NCI-H1436 treated with DMSO at 0.1 percent for 48 hours (cell line): ENCODE data around the gene MUTYH.

Source experiments
- DNase-seq: peaks from one replicate; lab custom pipeline; 2025; lab: John Stamatoyannopoulos, UW

Gene MUTYH

DNA sequence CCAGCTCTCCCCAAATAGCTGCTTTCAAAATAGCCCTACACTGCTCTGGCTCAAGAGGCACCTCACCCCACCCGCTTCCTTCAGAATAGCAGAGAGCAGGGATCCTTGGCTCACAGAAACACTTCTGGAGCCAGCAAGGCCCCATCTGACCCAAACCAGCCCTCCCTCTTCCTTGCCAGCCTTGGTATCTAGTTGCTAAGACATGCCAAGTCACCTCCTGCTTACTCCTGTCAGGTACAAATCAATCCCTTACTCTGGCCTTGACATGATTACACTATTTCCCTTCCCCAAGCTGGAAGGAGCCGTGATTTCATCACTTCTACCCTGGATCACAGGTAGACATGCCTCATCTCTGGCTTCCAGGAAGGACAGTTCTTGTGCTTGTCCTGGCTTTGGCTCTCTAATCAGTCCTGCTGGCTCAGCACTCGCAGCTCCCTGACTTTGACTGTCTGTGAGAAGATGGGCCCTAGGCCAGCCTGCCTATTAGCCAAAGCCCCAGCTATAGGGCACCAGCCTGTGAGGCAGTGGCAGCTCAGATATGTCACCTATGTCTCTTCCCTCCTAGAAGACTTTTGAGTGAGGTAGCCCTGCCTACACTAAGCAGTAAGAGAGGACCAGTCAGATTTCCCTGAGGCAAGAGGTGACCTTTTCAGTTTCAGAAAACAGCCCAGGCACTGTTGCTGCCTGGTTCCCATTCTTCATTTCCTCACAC lies 8.9 kb upstream of the MUTYH start:
- DNase-seq, result no peak

DNA sequence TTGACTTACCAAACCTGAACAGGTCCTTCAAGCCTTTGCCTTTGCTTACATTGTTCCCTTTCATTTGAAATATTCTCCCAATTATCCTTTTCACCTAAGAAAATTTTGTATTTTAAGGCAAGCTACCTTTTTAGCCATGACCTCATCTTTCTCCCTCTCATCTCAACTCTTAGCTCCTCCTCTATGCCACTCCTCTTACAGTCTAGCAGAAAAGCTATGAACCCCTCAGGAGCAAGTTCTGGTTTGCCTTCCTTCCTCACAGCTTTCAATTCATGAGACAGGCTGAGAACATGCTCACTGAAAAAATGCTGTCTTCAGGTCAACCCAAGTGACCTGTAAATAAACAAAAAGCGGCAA lies 8.3 kb upstream of the MUTYH start:
- DNase-seq, result no peak

- DNase-seq, result no peak
Measured at GRCh38 chr1:45348020-45348419, 7.8 kb upstream of the MUTYH start.

GRCh38 chr1:45346473-45346872 lies 6.2 kb upstream of the MUTYH start:
- DNase-seq, result no peak

DNA sequence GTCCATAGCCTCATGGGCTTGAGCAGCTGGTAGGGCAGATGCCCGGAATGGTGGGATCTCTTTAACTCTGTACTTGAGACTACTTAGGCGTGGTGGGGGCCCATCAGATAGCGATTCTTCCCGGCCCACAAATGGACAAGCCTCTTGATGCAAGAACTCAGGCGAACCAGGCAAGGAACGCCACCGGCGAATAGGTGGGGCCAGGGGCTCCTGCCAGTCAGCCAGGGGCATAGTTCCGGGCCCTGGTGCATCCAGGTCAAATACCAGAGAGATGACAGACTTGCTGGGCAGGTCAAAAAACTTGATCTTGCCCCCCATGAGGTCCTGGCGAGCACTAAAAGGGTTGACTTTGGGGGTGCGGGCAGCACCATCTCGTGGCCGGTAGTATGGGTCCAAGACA lies 4.8 kb upstream of the MUTYH start:
- no peak for DNase-seq

- no peak for DNase-seq
Measured at GRCh38 chr1:45344499-45344898, 4.3 kb upstream of the MUTYH start.

- DNase-seq, result no peak
Measured at GRCh38 chr1:45340816-45341466, 701 bp upstream of the MUTYH start.

- no peak for DNase-seq
Measured at GRCh38 chr1:45337630-45338325, 2.5 kb downstream of the MUTYH start.

DNA sequence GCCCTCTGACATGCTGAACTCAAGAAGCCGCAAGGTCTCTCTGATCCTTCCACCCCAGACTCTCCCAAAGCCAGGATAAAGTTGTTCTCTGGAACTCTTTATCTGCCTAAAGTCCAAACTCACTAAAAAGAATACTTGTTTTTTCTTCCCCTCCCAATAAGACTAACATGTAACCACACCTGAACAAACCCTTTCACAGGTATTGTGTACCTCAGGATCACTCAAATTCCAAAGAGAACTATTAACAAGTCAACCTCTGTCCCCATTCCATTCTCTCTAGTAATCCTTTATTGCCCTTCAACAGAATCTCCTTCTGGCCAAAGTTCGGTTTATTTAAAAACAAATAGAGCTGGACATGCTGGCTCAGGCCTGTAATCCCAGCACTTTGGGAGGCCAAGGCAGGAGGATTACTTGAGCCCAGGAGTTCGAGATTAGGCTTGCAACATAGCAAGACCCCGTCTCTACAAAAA lies 4.3 kb downstream of the MUTYH start:
- DNase-seq, result no peak

- no peak for DNase-seq
Measured at GRCh38 chr1:45334308-45335245, 5.7 kb downstream of the MUTYH start.

- DNase-seq, result no peak
Measured at GRCh38 chr1:45332346-45332720, 7.9 kb downstream of the MUTYH start.

DNA sequence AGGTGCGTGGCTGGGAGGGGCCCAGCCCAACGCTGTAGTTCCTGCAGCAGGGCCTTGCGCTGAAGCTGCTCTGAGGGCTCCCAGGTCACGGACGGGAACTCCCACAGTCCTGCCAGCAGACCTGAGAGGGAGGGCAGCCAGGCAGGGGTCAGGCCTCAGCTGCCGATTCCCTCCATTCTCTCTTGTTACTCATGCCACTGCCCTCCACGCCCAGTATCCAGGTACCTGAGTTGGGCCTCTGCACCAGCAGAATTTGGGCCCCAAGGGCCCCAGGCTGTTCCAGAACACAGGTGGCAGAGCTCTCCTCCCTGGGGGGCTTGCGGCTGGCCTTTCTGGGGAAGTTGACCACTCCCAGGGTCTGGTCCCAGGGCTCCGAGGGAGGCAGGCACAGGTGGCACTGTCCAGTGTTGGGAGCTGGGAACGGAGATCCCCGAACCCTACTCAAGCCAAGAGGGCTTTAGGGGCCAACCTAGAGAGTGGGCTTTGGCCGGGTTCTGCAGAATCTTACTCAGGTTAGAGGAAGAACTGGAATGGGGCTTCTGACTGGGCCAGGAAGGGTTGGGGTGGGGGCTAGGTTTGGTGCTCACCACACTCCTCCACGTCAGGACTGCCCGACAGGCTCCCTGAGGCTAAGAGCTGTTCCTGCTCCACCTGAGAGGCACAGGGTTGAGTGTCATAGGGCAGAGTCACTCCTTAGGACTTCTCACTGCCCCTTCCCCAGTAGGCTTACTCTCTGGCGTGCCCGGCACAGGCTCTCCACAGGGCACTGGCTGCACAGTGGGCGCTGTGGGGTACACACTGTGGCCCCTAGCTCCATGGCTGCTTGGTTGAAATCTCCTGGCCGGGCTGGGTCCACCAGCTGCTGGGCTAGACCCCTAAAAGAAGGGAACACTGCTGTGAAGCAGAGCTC lies 8.5 kb downstream of the MUTYH start:
- no peak for DNase-seq

DNA sequence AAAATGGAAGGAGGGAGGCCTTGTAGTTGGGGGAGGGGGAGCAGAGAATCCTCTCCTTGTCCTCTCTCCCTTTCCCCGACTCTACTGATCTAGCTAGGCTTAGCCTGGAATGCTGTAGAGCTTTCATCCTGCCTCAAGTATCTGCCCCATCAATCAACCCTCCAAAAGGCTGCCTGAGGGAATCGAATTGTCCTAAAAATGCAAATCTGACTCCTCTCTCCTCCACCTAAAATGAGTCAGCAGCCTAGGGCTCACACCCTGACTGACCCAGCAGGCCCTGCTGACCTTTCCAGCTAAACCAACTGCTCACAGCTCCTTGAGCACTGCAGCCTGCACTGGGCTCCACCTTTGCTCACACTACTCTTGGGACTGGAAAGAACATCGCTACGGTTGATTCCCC lies 10.8 kb downstream of the MUTYH start:
- no peak for DNase-seq

DNA sequence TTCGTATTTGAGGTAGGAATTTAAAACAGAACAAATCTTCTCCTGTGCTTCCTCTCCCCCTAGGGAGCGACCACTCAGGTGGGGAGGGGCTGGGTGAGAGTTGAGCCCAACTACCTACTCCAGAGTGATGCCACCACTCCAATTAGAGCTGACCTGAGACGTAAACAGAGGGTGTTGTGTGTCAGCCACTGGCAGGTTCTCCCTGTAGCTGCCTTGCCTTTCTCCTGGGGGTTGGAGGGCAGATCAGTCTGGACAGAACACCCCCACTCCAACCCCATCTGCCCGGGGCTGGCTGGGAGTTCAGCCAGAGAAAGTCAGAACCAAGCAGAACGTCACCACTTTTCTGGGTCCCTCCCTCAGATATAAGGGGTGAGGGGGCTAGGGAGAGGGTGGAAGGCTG lies 11.6 kb downstream of the MUTYH start:
- DNase-seq, result no peak

DNA sequence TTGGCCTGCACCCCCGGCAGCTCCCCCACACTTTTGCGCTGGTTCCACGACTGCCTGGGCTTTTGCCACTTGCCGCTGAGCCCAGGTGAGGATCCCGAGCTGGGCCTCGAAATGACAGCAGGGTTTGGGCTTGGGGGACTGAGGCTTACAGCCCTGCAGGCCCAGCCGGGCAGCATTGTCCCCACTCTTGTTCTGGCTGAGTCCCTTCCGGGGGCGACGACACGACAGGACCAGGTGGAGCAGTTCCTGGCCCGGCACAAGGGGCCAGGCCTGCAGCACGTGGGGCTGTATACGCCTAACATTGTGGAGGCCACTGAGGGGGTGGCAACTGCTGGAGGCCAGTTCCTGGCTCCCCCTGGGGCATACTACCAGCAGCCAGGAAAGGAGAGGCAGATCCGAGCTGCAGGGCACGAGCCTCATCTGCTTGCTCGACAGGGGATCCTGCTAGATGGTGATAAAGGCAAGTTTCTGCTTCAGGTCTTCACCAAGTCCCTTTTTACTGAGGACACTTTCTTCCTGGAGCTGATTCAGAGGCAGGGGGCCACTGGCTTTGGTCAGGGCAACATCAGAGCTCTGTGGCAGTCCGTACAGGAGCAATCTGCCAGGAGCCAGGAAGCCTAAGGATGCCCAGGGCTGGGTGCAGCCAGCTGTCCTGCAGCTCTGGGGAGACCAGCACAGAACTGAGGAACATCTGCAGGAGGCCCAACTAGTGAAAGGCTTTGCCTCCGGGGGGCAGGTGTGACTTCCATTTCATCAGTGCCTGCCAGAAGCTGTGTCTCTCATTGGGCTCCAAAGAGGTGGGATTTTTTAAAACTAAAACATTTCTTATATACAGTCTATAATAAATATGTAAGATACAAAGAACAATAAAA lies 12.4 kb downstream of the MUTYH start:
- no peak for DNase-seq

DNA sequence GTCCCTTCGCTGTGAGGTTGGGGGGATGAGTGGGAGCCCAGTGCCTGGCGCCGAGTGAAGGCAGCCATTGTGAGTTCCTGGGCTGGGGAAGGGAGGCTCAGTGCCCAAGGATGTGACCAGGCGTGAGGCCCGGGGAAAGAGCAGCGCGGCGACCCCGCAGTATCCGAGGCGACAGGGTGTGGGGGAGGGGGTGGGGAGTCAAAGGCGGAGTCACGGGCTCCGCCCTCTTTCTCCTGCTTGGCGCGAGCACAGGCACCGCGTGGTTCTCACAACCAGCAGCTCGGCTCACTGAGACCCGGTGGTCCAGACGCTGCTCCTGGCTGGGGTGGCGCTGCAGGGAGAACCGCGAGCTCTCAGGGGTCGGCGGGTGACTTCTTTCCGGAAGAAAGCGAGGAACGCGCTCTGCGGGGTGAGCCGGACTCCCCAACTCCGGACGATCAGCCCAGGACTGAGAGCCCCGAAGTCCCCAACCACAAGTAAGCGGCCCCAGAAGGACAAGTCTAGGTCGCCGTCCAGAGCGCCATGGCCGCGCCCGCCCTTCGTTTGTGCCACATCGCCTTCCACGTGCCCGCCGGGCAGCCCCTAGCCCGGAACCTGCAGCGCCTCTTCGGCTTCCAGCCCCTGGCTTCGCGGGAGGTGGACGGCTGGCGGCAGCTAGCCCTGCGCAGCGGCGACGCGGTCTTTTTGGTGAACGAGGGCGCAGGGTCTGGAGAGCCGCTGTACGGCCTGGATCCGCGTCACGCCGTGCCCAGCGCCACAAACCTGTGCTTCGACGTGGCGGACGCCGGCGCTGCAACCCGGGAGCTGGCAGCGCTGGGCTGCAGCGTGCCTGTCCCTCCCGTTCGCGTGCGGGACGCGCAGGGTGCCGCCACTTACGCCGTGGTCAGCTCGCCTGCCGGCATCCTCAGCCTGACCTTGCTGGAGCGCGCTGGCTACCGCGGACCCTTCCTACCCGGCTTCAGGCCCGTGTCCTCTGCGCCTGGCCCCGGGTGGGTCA lies 13.3 kb downstream of the MUTYH start, which contains the start of gene HPDL:
TSS of gene HPDL (plus strand) at position 269 of the 997 bp plus-strand sequence. CDS start at position 523, 254 bp downstream.
- no peak for DNase-seq

DNA sequence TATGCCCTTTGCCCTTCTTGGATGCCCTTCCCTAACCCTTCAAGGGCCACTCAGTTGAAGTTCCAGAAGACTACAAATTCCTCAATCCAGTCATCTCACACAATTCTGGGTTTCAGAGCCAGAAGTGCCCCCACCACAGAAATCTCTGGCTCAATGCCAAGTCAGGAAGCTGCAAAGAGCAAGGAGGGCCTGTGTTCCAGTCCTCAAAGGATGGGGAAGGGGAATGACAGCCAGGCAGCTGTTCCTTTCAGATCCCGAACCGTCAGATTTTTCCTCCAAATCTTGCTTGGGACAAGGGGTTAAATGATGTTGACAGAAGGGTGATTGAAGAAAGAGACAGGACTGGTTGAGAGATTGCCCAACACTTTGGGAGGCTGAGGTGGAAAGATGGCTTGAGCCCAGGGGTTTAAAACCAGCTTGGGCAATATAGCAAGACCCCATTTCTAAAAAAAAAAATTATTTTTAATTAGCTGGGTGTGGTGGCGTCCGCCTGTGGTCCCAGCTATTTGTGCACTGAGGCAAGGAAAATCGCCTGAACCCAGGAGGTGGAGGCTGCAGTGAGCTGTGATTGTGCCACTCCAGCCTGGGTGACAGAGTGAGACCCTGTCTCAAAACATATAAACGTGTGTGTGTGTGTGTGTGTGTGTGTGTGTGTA lies 14.3 kb downstream of the MUTYH start:
- no peak for DNase-seq

DNA sequence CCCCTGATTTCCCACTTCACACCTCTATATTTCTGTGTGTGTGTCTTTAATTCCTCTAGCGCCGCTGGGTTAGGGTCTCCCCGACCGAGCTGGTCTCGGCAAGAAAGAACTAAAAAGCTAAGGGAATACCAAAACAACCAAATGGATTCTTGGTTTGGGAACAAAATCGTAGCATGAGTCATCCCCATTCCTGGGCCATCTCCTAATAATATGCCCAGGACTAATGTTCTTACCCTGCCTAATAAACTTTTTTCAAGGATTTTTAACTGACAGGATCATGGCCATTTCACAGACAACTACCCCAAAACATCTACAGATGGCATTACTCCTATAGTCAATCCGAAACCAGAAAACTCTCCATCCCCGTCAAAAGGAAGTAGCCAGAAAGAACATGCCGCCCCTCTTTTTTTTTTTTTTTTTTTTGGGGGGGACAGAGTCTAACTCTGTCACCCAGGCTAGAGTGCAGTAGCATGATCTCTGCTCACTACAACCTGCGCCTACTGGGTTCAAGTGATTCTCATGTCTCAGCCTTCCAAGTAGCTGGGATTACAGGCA lies 17.7 kb downstream of the MUTYH start:
- no peak for DNase-seq
